OCI-LY3 (cell line): Measurements from ENCODE around the gene MICA.

ENCODE experiments used
- H2AFZ ChIP-seq: fragments of 200-600, 300-600 bp; shearing (Covaris generic); 2 replicates; pipeline ENCODE4 v1.6.0; 2014; ENCODE audit warnings: antibody characterized with exemption, low read depth, low read length
- H3K27ac ChIP-seq: fragments of 200-600, 300-600 bp; sonication (generic); 2 replicates; pipeline ENCODE4 v1.5.1; 2014; ENCODE audit warnings: mild to moderate bottlenecking, low read length, moderate library complexity, mixed read lengths
- H3K27me3 ChIP-seq: fragments of 200-600, 300-600 bp; sonication (generic); 2 replicates; pipeline ENCODE4 v1.6.1; 2014; ENCODE audit warnings: low read depth, low read length, mixed read lengths
- H3K36me3 ChIP-seq: fragments of 200-600, 300-600 bp; sonication (generic); replicated peaks from 2 replicates; pipeline ENCODE3; 2014; ENCODE audit warnings: low read depth, low read length, mixed read lengths
- H3K4me1 ChIP-seq: fragments of 300-600, 200-600 bp; sonication (generic); 2 replicates; pipeline ENCODE4 v1.6.1; 2014; ENCODE audit warnings: low read length, mixed read lengths
- H3K4me2 ChIP-seq: fragments of 200-600, 300-600 bp; sonication (generic); 2 replicates; pipeline ENCODE4 v1.6.1; 2014; ENCODE audit warnings: low read length, mixed read lengths
- H3K4me3 ChIP-seq: fragments of 300-600, 200-600 bp; sonication (generic); 2 replicates; pipeline ENCODE4 v1.5.1; 2014; ENCODE audit warnings: antibody characterized with exemption, mild to moderate bottlenecking, low read length, moderate library complexity
- H3K79me2 ChIP-seq: fragments of 300-600, 200-600 bp; shearing (Covaris generic); 2 replicates; pipeline ENCODE4 v1.6.1; 2014; ENCODE audit warnings: mild to moderate bottlenecking, low read length, mixed read lengths
- H3K9ac ChIP-seq: fragments of 300-600, 200-600 bp; shearing (Covaris generic); 2 replicates; pipeline ENCODE4 v1.6.0; 2014; ENCODE audit warnings: mild to moderate bottlenecking, low read length, moderate library complexity
- H3K9me3 ChIP-seq: fragments of 200-600, 300-600 bp; shearing (Covaris generic); 2 replicates; pipeline ENCODE4 v1.6.1; 2014; ENCODE audit warnings: low read length, mixed read lengths; ENCODE audit not compliant: insufficient read depth
- H4K20me1 ChIP-seq: fragments of 200-600, 300-600 bp; sonication (generic); 2 replicates; pipeline ENCODE4 v1.6.1; 2016; ENCODE audit warnings: low read length, mixed read lengths; ENCODE audit not compliant: insufficient read depth
- EZH2phosphoT487 ChIP-seq: fragments of 200-600 bp; shearing (Covaris generic); IDR thresholded peaks from 2 replicates; pipeline ENCODE4 v1.6.1; 2018; ENCODE audit warnings: antibody characterized with exemption, mixed run types, low read depth
- TF ChIP-seq, protein P1 (sequence below): fragments of 200-600, 300-600 bp; sonication (generic); IDR thresholded peaks from 2 replicates; pipeline ENCODE4 v1.5.1; 2014; ENCODE audit warnings: antibody characterized with exemption, low read length, low read depth

MICA gene

DNA sequence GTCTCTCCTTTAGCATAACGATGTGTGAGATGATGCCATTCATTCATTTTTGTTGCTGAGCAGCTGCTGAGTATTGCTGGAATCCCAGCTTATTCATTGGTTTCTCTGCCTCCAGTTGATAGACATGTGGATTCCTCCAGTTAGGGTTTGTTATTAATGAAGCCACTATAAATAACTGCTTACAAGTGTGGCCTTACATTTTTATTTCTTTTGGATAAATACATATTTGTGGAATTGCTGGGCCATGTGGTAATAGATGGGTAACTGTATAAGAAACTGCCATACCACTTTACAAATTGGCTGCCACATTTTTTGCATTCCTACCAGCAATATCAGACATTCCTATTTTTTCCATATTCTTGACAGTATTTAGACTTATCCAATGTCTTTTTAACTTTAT, 43.8 kb upstream of the MICA start:
- Histone ChIP-seq H3K79me2 (peaks cover 26% of the 10 kb centered on the region), H3K36me3 (peaks cover 17% of the 10 kb centered on the region), H3K4me1 (peaks cover 32% of the 10 kb centered on the region), H3K4me3 (no peak overlapping the region), H3K9ac (no peak overlapping the region), H3K9me3 (no peaks in the 10 kb centered on the region), H3K27ac (no peak overlapping the region), H4K20me1 (peaks cover 13% of the 10 kb centered on the region), H3K4me2 (no peak overlapping the region), H3K27me3 (no peaks in the 10 kb centered on the region), H2AFZ (no peak overlapping the region)
- TF ChIP-seq, protein P1, sequence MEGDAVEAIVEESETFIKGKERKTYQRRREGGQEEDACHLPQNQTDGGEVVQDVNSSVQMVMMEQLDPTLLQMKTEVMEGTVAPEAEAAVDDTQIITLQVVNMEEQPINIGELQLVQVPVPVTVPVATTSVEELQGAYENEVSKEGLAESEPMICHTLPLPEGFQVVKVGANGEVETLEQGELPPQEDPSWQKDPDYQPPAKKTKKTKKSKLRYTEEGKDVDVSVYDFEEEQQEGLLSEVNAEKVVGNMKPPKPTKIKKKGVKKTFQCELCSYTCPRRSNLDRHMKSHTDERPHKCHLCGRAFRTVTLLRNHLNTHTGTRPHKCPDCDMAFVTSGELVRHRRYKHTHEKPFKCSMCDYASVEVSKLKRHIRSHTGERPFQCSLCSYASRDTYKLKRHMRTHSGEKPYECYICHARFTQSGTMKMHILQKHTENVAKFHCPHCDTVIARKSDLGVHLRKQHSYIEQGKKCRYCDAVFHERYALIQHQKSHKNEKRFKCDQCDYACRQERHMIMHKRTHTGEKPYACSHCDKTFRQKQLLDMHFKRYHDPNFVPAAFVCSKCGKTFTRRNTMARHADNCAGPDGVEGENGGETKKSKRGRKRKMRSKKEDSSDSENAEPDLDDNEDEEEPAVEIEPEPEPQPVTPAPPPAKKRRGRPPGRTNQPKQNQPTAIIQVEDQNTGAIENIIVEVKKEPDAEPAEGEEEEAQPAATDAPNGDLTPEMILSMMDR: no peak
- TF ChIP-seq EZH2phosphoT487: no peak

DNA sequence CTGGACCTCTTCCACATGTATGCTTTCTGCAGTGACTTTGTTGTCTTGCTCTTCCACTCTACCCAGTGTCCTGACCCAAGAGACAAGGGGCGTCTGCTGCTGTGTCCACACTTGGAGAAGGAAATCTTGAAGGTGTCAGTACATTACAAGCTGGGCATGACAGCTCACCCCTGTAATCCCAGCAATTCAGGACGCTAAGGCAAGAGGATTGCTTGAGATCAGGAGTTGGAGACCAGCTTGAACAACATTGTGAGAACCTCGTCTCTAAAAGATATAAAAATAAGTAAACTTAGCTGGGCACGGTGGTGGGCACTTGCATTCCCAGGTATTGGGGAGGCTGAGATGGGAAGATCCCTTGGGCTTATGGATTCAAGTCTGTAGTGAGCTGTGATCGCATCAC, 40.6 kb upstream of the MICA start:
- TF ChIP-seq, protein P1: no peak
- no peak for TF ChIP-seq EZH2phosphoT487
- no peaks in the 10 kb centered on the region for H3K79me2 ChIP-seq
- no peak overlapping the region for H3K9ac ChIP-seq
- peaks cover 8% of the 10 kb centered on the region; the same call in 1 of the 2 replicates for H3K27me3 ChIP-seq
- H3K9me3 ChIP-seq: no peaks in the 10 kb centered on the region
- H3K27ac ChIP-seq: no peak overlapping the region
- H2AFZ ChIP-seq: no peak overlapping the region
- no peak overlapping the region for H3K4me3 ChIP-seq
- H3K4me2 ChIP-seq: no peak overlapping the region
- peaks cover 17% of the 10 kb centered on the region for H3K4me1 ChIP-seq
- H3K36me3 ChIP-seq: no peaks in the 10 kb centered on the region
- H4K20me1 ChIP-seq: no peaks in the 10 kb centered on the region

DNA sequence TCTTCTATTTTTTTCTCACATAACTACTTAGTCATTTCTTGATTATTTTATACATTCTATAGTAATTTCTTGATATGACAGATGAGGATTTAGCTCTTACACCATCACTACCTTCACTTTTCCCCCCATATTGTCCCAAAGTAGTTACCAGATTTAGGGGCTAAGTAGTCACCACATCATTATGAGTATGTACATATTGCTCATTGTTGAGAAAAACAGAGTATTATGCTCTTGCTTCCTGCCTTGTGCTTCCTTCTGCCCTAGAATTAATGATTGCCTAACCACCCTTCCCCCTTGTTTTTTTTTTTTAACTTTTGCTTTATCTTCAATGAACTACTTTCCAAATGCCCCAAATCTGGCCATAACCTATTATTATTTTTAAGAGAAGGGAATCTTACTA, 39.6 kb upstream of the MICA start:
- Histone ChIP-seq H3K79me2 (no peaks in the 10 kb centered on the region), H3K36me3 (no peaks in the 10 kb centered on the region), H4K20me1 (no peaks in the 10 kb centered on the region), H3K4me1 (peaks cover 6% of the 10 kb centered on the region), H3K27ac (no peak overlapping the region), H3K27me3 (peaks cover 12% of the 10 kb centered on the region; the same call in 1 of the 2 replicates), H2AFZ (no peak overlapping the region), H3K9me3 (no peaks in the 10 kb centered on the region), H3K4me2 (no peak overlapping the region), H3K9ac (no peak overlapping the region), H3K4me3 (no peak overlapping the region)
- TF ChIP-seq EZH2phosphoT487: no peak
- TF ChIP-seq, protein P1: no peak

DNA sequence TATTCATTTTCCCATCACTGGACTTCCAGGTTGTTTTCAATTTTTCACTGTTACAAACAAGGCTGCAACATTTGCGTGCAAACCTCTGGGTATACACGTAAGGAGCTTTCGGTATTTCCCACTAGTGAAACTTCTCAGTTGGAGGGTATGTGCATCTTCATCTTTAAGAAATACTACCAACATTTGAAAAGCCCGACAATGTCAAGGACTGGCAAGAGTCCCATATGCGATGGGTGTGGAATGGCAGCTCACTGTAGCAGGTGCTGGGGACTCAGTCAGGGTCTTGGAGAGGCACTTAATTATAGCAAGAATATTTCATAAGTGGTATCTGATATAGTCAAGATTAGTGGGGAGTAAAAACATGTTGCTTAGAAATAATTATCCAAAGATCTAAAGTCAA, 37.5 kb upstream of the MICA start:
- Histone ChIP-seq H3K4me3 (no peak overlapping the region), H2AFZ (no peak overlapping the region), H3K9ac (no peak overlapping the region), H3K4me1 (peaks cover 4% of the 10 kb centered on the region), H3K9me3 (no peaks in the 10 kb centered on the region), H3K36me3 (no peaks in the 10 kb centered on the region), H3K79me2 (no peaks in the 10 kb centered on the region), H4K20me1 (no peaks in the 10 kb centered on the region), H3K27me3 (peaks cover 12% of the 10 kb centered on the region; the same call in 1 of the 2 replicates), H3K4me2 (no peak overlapping the region), H3K27ac (no peak overlapping the region)
- TF ChIP-seq, protein P1: no peak
- no peak for TF ChIP-seq EZH2phosphoT487
